ENCODE results near the gene MCF2L.
"Not testable (repeated sequence)": the region's sequence is repeated elsewhere in the genome, so short reads cannot be mapped to it uniquely, and the experiment has no call there.

Gene MCF2L

DNA sequence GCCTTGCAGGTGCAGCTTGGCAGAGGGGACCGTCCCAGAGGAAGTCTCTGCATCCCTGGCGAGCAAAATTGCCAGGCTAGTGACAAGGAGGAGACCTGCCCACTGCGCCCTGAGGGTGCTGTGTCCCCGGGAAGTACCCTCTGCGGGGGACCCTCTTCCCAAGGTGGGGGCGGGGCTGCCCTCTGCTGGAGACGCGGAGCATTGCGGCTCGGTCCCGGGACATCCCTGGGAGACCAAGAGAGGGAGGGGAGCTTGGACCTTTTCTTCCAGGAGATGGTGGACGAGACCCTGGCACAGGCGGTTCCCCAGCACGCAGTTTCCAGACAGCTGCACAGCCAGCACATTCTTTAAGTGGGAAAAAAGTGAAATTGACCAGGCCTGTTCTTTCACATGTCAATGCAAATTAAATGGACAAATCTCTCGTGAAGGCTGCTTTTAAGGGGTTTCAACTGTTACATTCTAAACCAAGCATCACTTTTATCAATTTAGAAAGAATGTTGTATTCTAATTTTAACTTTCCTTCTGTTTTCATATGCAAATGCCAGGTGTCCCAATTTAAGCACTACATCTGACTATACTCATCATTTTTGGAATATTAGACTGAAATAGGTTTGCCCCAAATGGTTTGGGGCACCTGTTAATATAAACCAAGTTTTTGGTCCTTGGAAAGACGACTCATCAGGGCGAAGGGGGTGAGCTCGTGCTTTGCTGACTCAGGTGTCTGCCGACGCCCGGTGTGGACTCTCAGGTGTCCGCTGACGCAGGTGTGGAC, 60.7 kb downstream of the MCF2L start:
- in situ Hi-C loops (cut with MboI; ENCODE audit: low sequenced_read_pairs): no loop called here

DNA sequence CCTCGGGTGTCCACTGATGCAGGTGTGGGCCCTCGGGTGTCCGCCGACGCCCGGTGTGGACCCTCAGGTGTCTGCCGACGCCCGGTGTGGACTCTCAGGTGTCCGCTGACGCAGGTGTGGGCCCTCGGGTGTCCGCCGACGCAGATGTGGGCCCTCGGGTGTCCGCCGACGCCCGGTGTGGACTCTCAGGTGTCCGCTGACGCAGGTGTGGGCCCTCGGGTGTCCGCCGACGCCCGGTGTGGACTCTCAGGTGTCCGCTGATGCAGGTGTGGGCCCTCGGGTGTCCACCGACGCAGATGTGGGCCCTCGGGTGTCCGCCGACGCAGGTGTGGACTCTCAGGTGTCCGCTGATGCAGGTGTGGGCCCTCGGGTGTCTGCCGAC, 61.2 kb downstream of the MCF2L start:
- in situ Hi-C loops (cut with MboI; ENCODE audit: low sequenced_read_pairs): not testable (repeated sequence)

DNA sequence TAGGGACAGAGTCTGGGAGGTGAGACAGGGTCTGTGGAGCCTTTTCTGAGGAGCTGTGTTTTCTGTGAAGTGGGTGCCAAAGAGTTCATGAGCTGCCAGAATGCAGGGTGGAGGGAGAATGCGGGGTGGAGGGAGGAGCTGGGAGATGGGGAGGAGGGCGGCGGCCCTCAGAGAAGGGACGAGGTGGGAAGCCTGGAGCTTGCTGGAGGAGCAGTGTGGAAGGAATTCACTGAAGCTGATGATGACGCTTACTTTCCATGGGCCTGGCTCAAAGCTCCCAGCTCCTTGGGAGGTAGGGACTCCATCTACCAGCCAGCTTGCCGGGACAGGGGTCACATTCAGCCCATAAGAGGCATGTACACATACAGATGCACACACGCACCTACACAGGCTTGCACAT, 62.5 kb downstream of the MCF2L start:
- in situ Hi-C loops (cut with MboI; ENCODE audit: low sequenced_read_pairs): no loop called here

DNA sequence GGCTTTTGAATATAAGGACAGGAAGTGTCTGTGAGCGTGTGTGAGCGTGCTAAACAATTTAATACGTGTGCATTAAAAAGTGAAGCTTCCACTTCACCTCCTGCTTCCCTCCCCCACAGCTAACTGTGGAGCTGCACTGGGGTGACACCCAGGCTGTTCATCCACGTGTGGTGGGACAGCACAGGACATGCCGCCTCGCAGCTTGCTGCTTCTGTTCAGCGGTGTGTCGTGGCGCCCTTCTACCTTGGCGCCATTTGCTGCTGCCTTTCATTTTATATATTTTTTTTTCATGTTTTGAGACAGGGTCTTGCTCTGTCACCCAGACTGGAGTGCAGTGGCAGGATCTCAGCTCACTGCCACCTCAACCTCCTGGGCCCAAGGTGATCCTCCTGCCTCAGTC, 63.3 kb downstream of the MCF2L start:
- in situ Hi-C loops (cut with MboI; ENCODE audit: low sequenced_read_pairs): no loop called here

DNA sequence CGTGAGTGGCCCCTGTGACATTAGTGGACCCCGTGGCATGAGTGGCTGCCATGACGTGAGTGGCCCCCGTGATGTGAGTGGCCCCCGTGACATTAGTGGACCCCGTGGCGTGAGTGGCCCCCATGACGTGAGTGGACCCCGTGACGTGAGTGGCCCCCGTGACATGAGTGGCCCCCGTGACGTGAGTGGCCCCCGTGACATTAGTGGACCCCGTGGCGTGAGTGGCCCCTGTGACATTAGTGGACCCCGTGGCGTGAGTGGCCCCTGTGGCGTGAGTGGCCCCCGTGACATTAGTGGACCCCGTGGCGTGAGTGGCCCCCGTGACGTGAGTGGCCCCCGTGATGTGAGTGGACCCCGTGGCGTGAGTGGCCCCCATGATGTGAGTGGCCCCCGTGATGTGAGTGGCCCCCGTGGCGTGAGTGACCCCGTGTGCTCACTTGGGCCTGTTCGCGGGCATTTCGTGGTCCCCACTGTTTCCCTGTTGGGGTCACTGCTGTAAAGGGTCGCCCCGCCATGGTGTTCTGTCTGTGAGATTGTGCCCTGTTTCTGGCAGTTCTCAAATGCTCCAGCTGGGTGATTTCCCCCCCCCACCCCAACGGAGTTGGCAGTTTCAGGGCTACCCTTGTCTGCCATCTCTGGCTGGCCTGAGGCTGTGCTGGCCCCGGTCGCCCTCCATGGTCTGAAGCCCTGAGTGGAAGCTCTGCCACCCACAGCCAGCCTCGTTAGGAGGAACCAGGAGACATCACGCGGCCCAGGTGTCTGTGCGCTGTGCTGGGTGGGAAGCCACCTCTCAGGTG, 64.2 kb downstream of the MCF2L start:
- in situ Hi-C loops (cut with MboI; ENCODE audit: low sequenced_read_pairs): no loop called here

DNA sequence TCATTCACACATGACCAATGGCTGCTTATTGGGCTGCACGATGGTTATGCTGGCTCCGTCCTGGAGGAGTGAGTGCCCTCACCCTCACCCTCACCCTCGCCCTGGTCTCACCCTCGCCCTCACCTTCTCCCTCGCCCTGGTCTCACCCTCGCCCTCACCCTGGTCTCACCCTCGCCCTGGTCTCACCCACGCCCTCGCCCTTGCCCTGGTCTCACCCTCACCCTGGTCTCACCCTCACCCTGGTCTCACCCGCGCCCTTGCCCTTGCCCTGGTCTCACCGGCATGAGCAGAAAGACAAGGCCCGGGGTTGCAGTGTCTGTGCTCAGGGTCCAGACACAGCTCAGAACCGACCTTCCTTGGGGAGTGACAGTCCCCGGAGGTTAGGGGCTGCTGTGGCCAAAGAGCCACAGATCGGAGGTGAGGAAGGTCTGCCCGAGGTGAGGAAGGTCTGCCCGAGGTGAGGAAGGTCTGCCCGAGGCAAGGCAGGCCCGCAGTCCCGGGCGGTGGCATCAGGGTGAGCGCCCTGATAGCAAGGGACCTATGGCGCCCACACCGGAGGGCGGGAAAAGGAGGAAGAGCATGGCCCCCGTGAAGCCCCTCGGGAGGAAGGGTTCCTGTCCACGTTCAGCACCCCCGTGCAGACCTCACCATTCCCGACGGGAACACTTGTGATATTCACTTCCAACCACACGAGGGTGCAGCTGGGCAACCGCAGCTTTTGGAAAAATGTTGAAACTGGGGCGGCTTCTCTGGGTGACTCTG, 65.6 kb downstream of the MCF2L start:
- in situ Hi-C loops (cut with MboI; ENCODE audit: low sequenced_read_pairs): no loop called here

DNA sequence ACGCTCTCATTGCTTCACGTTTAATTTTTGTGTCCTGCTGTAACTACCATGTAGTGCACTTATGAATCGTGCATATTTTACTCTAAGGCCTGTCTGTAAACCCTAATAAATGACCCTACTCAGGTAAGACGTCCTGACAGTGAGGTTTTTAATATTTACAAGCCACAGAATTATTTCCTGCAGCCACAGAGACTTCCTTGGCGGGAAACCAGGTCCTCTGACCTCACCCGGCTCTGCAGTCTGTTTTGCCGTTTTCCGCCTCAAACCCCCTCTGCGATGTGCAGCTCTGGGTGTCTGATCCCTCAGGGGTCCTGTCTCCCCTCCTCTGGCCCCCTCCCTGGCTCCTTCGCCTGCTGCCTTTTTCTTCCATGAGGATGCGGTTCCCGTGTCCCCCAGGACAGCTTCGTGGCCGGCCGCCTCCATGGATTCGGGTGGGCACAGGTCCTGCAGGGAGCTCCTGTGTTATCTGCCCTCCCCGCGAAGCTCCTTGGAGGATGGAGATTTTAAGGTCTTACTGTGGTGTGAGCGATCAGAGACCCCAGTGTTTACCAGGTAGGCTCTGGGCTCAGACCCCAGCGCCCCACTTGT, 66.3 kb downstream of the MCF2L start:
- in situ Hi-C loops (cut with MboI; ENCODE audit: low sequenced_read_pairs): no loop called here

DNA sequence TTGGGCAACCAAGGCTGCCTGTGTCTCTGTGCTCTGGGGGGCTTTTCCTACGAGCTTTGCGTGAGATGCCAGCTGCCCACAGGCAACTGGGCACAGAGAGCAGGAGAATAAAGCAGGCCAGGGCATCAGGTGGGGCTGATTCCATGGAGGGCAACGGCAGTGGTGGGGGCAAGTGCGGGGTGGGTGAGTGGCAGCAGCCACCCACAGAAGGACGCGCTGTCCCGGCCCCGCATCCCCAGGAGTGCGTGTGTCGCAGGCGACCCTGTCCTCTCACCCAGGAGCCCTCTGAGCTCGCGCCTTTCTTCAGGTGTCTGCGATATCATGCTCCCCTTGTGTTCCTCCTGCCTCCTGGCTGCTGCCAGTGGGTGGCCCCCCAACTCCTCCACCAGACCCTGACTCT, 67.4 kb downstream of the MCF2L start:
- in situ Hi-C loops (cut with MboI; ENCODE audit: low sequenced_read_pairs): no loop called here

DNA sequence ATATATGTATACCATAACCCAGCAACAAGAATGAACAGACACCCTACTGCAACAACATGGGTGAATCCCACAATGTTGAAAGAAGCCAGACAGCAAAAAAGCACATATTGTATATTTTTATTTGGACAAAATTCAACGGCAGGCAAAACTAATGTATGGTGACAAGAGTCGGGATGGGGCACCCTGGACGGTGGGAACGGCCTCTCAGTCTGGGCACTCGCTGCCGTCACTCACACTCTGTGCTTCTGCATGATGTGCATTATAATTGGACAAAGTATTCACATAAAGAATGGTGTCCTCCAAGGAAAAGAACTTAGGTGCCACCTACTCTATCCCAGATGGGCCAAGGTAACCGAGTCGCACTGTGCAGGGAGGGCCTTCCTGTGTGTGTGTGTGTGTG, 71.0 kb downstream of the MCF2L start:
- in situ Hi-C loops (cut with MboI; ENCODE audit: low sequenced_read_pairs): no loop called here

DNA sequence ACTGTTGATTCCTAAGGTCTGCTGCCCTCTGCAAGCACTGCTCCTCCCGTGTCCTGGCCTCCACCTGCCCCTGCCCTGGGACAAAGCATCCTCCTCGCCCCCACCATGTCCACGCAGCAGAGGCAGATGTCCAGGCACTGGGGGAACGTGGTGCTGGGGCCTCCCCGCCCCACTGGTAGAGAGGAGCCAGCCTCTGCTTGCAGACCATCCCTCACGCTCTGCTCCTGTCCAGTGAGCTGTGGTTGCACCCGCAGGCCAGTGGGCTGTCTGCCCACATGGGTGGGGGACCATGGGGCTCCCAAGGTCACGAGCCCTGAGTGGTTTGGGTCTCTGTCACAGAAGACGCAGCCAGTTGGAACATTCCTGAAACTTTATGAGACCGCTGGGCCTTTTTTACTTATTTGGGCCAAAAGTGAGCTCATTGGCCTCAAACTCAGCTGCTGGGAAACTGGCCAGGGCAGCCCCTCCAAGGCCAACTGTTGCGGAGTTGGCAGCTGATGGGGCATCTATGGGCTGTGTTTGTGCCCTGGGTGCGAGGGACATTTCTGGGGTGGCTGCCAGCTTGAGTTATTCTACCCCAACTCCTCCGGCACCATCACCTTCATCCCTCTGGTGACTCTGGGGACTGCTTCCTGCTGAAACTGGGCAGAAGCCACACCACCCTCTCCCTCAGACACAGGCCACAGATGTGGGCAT, 71.7 kb downstream of the MCF2L start:
- in situ Hi-C loops (cut with MboI; ENCODE audit: low sequenced_read_pairs): no loop called here

DNA sequence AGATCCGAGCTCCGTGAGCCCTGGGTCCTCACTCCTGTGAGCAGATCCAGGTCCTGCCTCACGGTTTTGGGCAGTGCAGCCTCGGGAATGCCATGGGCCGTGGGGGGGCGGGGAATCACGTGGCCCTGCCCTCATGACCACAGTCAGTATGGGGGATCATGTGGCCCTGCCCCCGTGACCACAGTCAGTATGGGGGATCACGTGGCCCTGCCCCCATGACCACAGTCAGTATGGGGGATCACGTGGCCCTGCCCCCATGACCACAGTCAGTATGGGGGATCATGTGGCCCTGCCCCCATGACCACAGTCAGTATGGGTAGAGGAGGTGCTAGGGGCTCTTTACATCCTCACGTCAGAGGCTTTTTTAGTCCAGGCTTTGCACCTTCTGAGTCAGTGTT, 72.3 kb downstream of the MCF2L start:
- in situ Hi-C loops (cut with MboI; ENCODE audit: low sequenced_read_pairs): no loop called here

DNA sequence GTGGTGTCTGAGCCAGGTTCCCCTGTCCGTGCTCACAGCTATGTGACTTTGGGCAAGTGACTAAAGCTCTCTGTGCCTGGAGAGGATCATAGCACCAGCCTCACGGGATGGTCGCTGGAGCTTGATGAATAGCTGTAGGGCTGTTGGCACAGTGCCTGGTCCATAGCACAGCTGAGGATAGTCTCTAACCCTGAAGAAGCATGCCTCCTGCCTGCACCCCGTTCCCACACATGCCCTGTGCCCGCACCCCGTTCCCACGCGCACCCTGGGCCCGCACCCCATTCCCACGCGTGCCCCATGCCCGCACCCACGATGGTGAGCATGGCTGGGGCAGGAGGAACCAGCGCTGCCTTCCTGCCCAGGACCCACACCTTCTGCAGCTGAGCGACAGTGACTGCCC, 72.9 kb downstream of the MCF2L start:
- in situ Hi-C loops (cut with MboI; ENCODE audit: low sequenced_read_pairs): no loop called here

DNA sequence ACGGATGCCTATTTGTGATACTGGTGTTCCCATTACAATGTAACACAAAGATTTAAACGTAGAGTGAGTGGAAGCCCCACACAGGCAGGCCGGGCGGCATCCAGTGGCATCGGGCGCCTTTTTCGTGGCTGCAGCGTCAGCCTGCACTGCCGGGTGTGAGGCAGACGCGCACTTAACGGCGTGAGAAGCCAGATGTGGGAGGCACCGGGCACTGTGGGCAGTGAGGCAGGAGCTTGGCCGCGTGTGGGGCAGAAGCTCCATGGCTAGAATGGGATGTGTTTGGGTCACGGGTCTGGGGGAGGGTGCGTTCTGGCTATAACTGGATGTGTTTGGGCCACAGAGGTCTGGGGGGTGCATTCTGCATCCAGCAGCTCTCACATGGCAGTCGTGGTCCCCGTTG, 73.4 kb downstream of the MCF2L start:
- in situ Hi-C loops (cut with MboI; ENCODE audit: low sequenced_read_pairs): no loop called here

DNA sequence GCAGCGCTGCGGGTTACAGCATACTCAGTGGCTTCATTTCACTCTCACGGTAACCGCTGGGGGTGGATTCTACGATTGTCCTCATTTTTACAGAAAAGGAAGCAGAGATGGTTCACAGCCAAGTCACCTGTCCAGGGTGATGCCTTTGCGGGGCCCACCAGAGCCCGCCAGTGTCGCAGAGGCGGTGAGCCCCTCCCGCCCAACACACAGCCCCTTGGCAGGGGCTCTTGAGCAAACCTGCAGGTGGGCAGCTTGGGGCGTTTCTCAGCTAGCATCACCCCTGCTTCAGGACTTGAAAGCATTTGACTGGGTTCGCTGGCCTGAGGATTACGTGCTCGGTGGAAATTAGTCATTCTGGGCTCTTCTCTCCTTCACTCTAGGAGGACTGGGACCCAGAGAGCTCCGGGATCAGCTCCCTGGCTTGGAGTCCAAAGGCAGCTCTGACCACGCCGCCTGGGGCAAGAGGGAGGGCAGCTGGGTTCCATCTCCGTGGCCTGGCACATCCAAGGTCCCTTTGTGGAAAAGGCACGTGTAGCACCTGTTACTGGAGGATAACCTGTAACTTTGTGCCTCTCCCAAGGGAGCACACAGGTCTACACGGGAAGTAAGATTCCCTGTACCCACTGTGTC, 74.1 kb downstream of the MCF2L start:
- in situ Hi-C loops (cut with MboI; ENCODE audit: low sequenced_read_pairs): no loop called here

DNA sequence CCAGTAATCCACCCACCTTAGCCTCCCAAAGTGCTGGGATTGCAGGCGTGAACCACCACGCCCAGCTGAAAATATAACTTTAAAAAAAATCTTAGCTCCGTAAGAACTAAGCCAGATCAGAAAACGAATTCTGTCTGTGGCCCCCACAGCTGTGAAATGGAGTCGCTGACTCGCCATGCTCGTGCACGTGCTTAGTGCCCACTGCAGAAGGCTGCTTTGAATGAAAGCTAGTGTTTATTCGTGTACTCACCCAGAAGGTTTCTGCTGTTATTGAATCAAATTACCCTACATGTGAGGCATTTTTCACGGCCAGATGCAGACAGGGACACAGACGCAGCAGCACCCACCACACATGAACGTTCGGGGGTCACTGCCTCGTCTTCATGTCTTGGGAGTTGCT, 74.9 kb downstream of the MCF2L start:
- in situ Hi-C loops (cut with MboI; ENCODE audit: low sequenced_read_pairs): no loop called here

DNA sequence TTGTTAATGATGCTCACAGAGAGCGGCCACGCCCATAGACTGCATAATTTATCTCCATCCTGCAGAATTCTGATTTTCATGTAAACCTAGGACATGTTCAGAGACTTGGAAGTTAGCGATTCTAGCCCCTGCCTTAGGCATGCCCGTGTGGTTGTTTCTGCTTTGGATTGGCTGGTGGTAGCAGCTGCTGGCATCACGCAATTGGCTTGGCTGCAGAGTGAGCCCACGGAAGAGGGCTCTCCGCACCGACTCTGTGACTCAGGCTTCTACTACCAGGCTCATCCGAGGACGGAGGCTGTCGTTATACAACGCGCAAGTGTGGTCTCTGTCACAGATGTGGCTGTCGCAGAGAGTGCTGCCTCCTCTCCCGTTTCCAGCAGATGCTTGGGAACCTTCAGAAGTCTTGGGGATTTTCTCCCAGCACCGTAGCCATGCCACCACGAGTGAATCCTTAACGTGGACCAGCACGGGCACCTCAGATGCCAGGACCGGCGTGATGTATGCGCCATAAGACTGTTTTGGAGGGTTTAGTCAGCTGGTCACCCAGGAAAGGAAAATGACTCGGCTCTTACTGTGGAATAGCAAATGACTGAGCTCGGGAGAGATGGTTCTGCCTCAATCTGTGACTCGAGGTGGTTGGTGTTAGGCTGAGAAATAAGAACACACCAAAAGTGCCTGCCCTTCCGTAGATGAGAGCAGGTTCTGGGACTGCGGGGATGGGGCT, 75.5 kb downstream of the MCF2L start:
- in situ Hi-C loops (cut with MboI; ENCODE audit: low sequenced_read_pairs): no loop called here

DNA sequence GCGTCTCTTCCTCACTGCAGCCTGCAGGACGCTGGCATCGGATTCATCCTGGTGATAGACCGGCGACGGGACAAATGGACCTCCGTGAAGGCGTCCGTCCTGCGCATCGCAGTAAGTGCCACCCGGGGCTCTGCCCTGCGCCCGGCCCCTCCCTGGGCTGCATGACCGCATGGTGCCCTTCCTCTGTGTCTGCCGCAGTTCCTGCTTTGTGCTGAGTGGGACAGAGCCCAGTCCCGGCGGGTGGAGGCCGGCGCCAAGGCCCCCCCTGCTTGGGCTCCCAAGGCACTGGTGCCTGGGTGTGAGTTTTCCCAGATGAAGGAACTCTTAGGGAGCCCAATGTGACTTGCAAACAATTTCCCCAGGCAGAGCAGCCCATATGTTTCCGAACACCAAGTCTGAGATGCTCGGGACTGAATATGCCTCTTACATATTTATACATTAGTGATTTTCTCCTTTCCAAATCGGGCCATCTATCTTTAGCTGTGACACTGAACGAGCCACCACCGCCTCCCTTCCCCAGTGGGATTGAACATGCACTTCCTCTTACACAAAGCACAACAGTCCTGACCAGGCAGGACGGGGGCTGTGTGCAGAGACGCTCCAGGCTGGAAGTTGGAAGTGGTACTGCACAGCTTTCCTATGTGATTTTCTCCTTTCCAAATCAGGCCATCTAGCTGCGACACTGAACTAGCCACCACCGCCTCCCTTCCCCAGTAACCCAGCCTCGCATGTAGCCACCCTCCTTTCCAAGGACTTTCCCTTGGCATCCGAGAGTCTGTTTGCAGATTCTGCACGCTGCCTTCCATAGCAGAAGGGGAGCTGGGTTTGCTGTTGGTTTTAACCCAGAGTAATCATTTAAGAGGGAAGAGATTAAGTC, 76.5 kb downstream of the MCF2L start:
- in situ Hi-C loops (cut with MboI; ENCODE audit: low sequenced_read_pairs): no loop called here

DNA sequence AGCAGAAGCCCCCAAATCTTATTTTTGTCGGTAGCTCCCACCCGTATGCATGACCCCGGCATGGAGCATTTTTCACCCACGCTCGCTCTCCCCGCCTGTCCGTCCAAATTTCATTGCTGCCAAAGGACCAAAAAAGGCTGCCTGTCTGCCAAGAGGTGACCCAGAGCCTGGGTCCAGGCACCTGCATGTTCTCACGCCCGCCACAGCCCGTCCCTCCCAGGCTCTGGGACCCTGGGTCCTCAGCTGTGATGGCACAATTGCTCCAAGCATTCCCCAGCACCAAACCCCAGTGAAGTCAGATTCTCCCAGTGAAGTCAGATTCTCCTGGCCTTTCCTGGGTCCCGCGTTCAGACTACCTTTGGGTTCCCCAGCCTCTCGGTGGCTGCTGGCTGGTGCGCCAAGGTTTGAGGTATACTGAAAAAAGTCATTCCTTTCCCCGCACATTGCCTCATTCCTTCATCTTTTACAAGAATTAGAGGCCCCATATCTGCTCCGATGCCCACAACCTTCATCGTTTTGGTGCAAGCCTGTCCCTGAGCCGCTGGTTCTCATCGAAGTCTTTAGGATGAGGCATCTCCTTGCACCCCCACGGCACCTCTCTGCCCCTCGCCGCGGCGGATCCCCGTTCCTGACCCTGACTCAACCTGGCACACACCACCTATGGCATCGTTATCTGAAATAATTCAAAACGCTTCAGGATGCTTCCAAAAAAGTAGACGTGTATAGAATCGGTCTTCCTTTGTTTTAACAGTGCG, 77.3 kb downstream of the MCF2L start:
- in situ Hi-C loops (cut with MboI; ENCODE audit: low sequenced_read_pairs): no loop called here

All from HL-60/S4 treated with retinoic acid at 250 ng/mL for 4 days and 3 days (cell line).